Measurements from ENCODE around the gene AP3S2. TPM values are rescaled to one million over a fixed set of nuclear protein-coding genes. Genes with fewer than 3 reads are reported as not detected.

Gene AP3S2
- total and polyA plus RNA-seq, 4 donors: 8.4 to 73.5 (median 25.9) TPM

DNA sequence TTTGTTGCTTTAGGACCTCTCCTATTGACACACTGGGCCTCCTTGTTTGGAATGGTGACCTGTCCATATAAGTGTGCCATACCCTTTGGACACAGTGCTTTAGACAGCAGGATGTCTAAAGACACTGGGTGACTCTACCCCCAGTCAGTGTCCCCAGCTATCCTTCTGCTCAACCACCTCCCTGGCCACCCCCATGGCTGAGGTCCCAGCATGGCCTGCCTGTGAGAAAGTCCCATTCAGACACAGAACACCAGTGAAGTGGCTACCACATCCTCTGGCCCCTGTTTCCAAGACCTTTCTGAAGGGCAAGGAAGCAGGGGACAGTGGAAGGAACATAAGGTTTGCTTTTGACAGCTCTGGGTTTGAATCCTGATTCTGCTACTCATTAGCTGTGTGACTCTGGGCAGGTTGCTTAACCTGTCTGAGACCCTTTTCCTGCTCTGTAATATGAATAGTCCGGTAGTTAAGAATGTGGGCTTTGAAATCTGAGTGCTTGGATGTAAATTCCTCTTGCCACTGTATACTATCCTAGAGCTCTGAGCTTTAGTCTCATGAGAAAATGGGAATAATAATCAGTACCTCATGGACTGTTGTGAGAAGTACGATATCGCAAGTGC is 6.3 kb upstream of the AP3S2 start:
- Histone ChIP-seq H3K9ac (ENCODE audit: low read depth in 1 of 2, low read length in 2 of 2) (no peak overlapping the region), H3K4me1 (ENCODE audit: control insufficient read depth in 4 of 4, insufficient read depth in 4 of 4, low read length in 3 of 4) (no peaks in the 10 kb centered on the region), H3K9me3 (ENCODE audit: control insufficient read depth in 4 of 4, low read length in 3 of 4) (no peaks in the 10 kb centered on the region), H3K4me3 (ENCODE audit: low read depth in 1 of 3, low read length in 3 of 3) (no peak overlapping the region), H3K27me3 (ENCODE audit: control insufficient read depth in 4 of 4, insufficient read depth in 4 of 4, low read length in 3 of 4) (no peaks in the 10 kb centered on the region), H3K27ac (ENCODE audit: low read depth in 1 of 2, low read length in 2 of 2) (no peak overlapping the region), H3K36me3 (ENCODE audit: control insufficient read depth in 4 of 4, insufficient read depth in 3 of 4, low read depth in 1 of 4, low read length in 3 of 4) (peaks cover 0 to 12% (median 2%) of the 10 kb centered on the region in 4 donors)
- 95% methylated on average over 3 of the region's 3 CpGs for WGBS
- TF ChIP-seq RXRA (IDR thresholded peaks at IDR 0.05) (no peak), HNF4A (conservative IDR thresholded peaks at IDR 0.05) (no peak), SP1 (IDR thresholded peaks at IDR 0.05) (no peak), GABPA (IDR thresholded peaks at IDR 0.05 in 1 of 2, conservative IDR thresholded peaks at IDR 0.05 in 1 of 2) (no peak), HNF4G (IDR thresholded peaks at IDR 0.05) (no peak), RAD21 (IDR thresholded peaks at IDR 0.05) (no peak), EGR1 (IDR thresholded peaks at IDR 0.05; ENCODE audit: low read depth in 2 of 2) (no peak), YY1 (IDR thresholded peaks at IDR 0.05) (no peak), TAF1 (conservative IDR thresholded peaks at IDR 0.05) (no peak), FOXA1 (IDR thresholded peaks at IDR 0.05) (no peak), NR2F2 (IDR thresholded peaks at IDR 0.05) (no peak)
- TF ChIP-seq, protein P1, sequence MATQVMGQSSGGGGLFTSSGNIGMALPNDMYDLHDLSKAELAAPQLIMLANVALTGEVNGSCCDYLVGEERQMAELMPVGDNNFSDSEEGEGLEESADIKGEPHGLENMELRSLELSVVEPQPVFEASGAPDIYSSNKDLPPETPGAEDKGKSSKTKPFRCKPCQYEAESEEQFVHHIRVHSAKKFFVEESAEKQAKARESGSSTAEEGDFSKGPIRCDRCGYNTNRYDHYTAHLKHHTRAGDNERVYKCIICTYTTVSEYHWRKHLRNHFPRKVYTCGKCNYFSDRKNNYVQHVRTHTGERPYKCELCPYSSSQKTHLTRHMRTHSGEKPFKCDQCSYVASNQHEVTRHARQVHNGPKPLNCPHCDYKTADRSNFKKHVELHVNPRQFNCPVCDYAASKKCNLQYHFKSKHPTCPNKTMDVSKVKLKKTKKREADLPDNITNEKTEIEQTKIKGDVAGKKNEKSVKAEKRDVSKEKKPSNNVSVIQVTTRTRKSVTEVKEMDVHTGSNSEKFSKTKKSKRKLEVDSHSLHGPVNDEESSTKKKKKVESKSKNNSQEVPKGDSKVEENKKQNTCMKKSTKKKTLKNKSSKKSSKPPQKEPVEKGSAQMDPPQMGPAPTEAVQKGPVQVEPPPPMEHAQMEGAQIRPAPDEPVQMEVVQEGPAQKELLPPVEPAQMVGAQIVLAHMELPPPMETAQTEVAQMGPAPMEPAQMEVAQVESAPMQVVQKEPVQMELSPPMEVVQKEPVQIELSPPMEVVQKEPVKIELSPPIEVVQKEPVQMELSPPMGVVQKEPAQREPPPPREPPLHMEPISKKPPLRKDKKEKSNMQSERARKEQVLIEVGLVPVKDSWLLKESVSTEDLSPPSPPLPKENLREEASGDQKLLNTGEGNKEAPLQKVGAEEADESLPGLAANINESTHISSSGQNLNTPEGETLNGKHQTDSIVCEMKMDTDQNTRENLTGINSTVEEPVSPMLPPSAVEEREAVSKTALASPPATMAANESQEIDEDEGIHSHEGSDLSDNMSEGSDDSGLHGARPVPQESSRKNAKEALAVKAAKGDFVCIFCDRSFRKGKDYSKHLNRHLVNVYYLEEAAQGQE (IDR thresholded peaks at IDR 0.05): no peak
- TF ChIP-seq, protein P2, sequence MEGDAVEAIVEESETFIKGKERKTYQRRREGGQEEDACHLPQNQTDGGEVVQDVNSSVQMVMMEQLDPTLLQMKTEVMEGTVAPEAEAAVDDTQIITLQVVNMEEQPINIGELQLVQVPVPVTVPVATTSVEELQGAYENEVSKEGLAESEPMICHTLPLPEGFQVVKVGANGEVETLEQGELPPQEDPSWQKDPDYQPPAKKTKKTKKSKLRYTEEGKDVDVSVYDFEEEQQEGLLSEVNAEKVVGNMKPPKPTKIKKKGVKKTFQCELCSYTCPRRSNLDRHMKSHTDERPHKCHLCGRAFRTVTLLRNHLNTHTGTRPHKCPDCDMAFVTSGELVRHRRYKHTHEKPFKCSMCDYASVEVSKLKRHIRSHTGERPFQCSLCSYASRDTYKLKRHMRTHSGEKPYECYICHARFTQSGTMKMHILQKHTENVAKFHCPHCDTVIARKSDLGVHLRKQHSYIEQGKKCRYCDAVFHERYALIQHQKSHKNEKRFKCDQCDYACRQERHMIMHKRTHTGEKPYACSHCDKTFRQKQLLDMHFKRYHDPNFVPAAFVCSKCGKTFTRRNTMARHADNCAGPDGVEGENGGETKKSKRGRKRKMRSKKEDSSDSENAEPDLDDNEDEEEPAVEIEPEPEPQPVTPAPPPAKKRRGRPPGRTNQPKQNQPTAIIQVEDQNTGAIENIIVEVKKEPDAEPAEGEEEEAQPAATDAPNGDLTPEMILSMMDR (IDR thresholded peaks at IDR 0.05; ENCODE audit: low read depth, low read length, missing input control): no peak
- TF ChIP-seq, protein P3, sequence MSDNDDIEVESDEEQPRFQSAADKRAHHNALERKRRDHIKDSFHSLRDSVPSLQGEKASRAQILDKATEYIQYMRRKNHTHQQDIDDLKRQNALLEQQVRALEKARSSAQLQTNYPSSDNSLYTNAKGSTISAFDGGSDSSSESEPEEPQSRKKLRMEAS (IDR thresholded peaks at IDR 0.05): no peak
- TF ChIP-seq, protein P4, sequence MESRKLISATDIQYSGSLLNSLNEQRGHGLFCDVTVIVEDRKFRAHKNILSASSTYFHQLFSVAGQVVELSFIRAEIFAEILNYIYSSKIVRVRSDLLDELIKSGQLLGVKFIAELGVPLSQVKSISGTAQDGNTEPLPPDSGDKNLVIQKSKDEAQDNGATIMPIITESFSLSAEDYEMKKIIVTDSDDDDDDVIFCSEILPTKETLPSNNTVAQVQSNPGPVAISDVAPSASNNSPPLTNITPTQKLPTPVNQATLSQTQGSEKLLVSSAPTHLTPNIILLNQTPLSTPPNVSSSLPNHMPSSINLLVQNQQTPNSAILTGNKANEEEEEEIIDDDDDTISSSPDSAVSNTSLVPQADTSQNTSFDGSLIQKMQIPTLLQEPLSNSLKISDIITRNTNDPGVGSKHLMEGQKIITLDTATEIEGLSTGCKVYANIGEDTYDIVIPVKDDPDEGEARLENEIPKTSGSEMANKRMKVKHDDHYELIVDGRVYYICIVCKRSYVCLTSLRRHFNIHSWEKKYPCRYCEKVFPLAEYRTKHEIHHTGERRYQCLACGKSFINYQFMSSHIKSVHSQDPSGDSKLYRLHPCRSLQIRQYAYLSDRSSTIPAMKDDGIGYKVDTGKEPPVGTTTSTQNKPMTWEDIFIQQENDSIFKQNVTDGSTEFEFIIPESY (IDR thresholded peaks at IDR 0.05): no peak
- no peak for DNase-seq (ENCODE audit: low spot score)
